ENCODE results near the gene PES1. TPM values are rescaled to one million over a fixed set of nuclear protein-coding genes. Genes with fewer than 3 reads are reported as not detected.
"Not testable (repeated sequence)": the region's sequence is repeated elsewhere in the genome, so short reads cannot be mapped to it uniquely, and the experiment has no call there.

The PES1 gene
- total RNA-seq, 2 experiments from 2014 or later, result 28.4 to 30.5 TPM

GRCh38 chr22:30546616-30547015 lies 45.1 kb downstream of the PES1 start, which contains the start of gene SEC14L6:
Gene SEC14L6, minus strand, starts transcription at chr22:30546741. Its CDS starts 59 bp downstream, at chr22:30546682.
- H3K36me3 Mint-ChIP-seq (ENCODE audit: low read depth), result no peaks in the 10 kb centered on the region
- TF ChIP-seq, protein P1, sequence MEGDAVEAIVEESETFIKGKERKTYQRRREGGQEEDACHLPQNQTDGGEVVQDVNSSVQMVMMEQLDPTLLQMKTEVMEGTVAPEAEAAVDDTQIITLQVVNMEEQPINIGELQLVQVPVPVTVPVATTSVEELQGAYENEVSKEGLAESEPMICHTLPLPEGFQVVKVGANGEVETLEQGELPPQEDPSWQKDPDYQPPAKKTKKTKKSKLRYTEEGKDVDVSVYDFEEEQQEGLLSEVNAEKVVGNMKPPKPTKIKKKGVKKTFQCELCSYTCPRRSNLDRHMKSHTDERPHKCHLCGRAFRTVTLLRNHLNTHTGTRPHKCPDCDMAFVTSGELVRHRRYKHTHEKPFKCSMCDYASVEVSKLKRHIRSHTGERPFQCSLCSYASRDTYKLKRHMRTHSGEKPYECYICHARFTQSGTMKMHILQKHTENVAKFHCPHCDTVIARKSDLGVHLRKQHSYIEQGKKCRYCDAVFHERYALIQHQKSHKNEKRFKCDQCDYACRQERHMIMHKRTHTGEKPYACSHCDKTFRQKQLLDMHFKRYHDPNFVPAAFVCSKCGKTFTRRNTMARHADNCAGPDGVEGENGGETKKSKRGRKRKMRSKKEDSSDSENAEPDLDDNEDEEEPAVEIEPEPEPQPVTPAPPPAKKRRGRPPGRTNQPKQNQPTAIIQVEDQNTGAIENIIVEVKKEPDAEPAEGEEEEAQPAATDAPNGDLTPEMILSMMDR (IDR thresholded peaks at IDR 0.05), result no peak
- H3K9me3 ChIP-seq (ENCODE audit: control insufficient read depth in 1 of 2, insufficient read depth in 1 of 2, low read length in 2 of 2), result no peaks in the 10 kb centered on the region
- no peak within 1 kb of the TSS for H3K4me3 Mint-ChIP-seq
- no peak within 1 kb of the TSS for H3K4me3 ChIP-seq (ENCODE audit: low read length)
- peaks cover 7% of the 10 kb centered on the region for H3K4me1 ChIP-seq (ENCODE audit: insufficient read depth, low read length)
- no peak within 1 kb of the TSS for H3K27ac Mint-ChIP-seq
- no peaks in the 10 kb centered on the region for H3K36me3 ChIP-seq (ENCODE audit: insufficient read depth, low read length)
- ATAC-seq (ENCODE audit: poor library complexity), result no peak
- no peaks in the 10 kb centered on the region for H3K4me1 Mint-ChIP-seq (ENCODE audit: low read depth)
- POLR2A ChIA-PET, result no interaction called here
- intact Hi-C loops (cut with DNase I, micrococcal nuclease), result no loop called here
- H3K27me3 ChIP-seq (ENCODE audit: control insufficient read depth in 1 of 2, insufficient read depth in 2 of 2, low read length in 2 of 2), result peaks cover 18 to 25% of the 10 kb centered on the region in 2 experiments
- CTCF ChIA-PET, result no interaction called here
- H3K9me3 Mint-ChIP-seq, result no peaks in the 10 kb centered on the region
- H3K27me3 Mint-ChIP-seq, result peaks cover 47% of the 10 kb centered on the region
- no peak for DNase-seq
- H3K27ac ChIP-seq (ENCODE audit: low read depth in 1 of 2, low read length in 2 of 2), result no peak within 1 kb of the TSS

DNA sequence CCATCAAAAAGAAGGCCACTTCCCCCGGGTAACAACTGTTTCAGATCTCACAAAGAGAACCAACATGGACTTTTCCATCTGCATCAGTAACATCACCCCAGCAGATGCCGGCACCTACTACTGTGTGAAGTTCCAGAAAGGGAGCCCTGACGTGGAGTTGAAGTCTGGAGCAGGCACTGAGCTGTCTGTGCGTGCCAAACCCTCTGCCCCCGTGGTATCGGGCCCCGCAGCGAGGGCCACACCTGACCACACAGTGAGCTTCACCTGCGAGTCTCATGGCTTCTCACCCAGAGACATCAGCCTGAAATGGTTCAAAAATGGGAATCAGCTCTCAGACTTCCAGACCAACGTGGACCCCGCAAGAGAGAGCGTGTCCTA lies 48.9 kb downstream of the PES1 start:
- no peaks in the 10 kb centered on the region for H3K36me3 Mint-ChIP-seq (ENCODE audit: low read depth)
- POLR2A ChIA-PET, result no interaction called here

GRCh38 chr22:30541961-30542810 lies 49.5 kb downstream of the PES1 start:
- ChIA-PET POLR2A (no interaction called here), CTCF (no interaction called here)
- Mint-ChIP-seq H3K4me1 (ENCODE audit: low read depth) (no peaks in the 10 kb centered on the region), H3K4me3 (no peak overlapping the region), H3K27me3 (peaks cover 61% of the 10 kb centered on the region), H3K9me3 (no peaks in the 10 kb centered on the region), H3K27ac (no peak overlapping the region), H3K36me3 (ENCODE audit: low read depth) (no peaks in the 10 kb centered on the region)
- Histone ChIP-seq H3K4me1 (ENCODE audit: insufficient read depth, low read length) (peaks cover 7% of the 10 kb centered on the region), H3K27ac (ENCODE audit: low read depth in 1 of 2, low read length in 2 of 2) (no peak overlapping the region), H3K9me3 (ENCODE audit: control insufficient read depth in 1 of 2, insufficient read depth in 1 of 2, low read length in 2 of 2) (no peaks in the 10 kb centered on the region), H3K27me3 (ENCODE audit: control insufficient read depth in 1 of 2, insufficient read depth in 2 of 2, low read length in 2 of 2) (peaks cover 22 to 34% of the 10 kb centered on the region in 2 experiments), H3K4me3 (ENCODE audit: low read length) (no peak overlapping the region), H3K36me3 (ENCODE audit: insufficient read depth, low read length) (no peaks in the 10 kb centered on the region)
- TF ChIP-seq, protein P1 (IDR thresholded peaks at IDR 0.05), result no peak
- intact Hi-C loops (cut with DNase I, micrococcal nuclease), result no loop called here
- ATAC-seq (ENCODE audit: poor library complexity) (no peak), DNase-seq (no peak)

More for the DNA sequence above, 48.9 kb downstream of the PES1 start:
- Histone ChIP-seq H3K36me3 (ENCODE audit: insufficient read depth, low read length) (no peaks in the 10 kb centered on the region), H3K4me1 (ENCODE audit: insufficient read depth, low read length) (peaks cover 7% of the 10 kb centered on the region), H3K4me3 (ENCODE audit: low read length) (no peak overlapping the region), H3K27me3 (ENCODE audit: control insufficient read depth in 1 of 2, insufficient read depth in 2 of 2, low read length in 2 of 2) (peaks cover 22 to 34% of the 10 kb centered on the region in 2 experiments), H3K9me3 (ENCODE audit: control insufficient read depth in 1 of 2, insufficient read depth in 1 of 2, low read length in 2 of 2) (no peaks in the 10 kb centered on the region), H3K27ac (ENCODE audit: low read depth in 1 of 2, low read length in 2 of 2) (no peak overlapping the region)
- Mint-ChIP-seq H3K27me3 (peaks cover 61% of the 10 kb centered on the region), H3K4me1 (ENCODE audit: low read depth) (no peaks in the 10 kb centered on the region), H3K4me3 (no peak overlapping the region), H3K27ac (no peak overlapping the region), H3K9me3 (no peaks in the 10 kb centered on the region)
- TF ChIP-seq, protein P1 (IDR thresholded peaks at IDR 0.05), result no peak
- CTCF ChIA-PET, result no interaction called here
- ATAC-seq (ENCODE audit: poor library complexity) (no peak), DNase-seq (no peak)
- intact Hi-C loops (cut with DNase I, micrococcal nuclease), result no loop called here

GRCh38 chr22:30541511-30541910 lies 50.2 kb downstream of the PES1 start:
- H3K4me3 ChIP-seq (ENCODE audit: low read length); H3K27ac ChIP-seq (ENCODE audit: low read depth in 1 of 2, low read length in 2 of 2); intact Hi-C loops (cut with DNase I, micrococcal nuclease); DNase-seq; H3K4me1 Mint-ChIP-seq (ENCODE audit: low read depth); H3K9me3 Mint-ChIP-seq; H3K4me1 ChIP-seq (ENCODE audit: insufficient read depth, low read length); H3K36me3 Mint-ChIP-seq (ENCODE audit: low read depth); CTCF ChIA-PET; H3K27ac Mint-ChIP-seq; H3K4me3 Mint-ChIP-seq; H3K9me3 ChIP-seq (ENCODE audit: control insufficient read depth in 1 of 2, insufficient read depth in 1 of 2, low read length in 2 of 2); ATAC-seq (ENCODE audit: poor library complexity); H3K36me3 ChIP-seq (ENCODE audit: insufficient read depth, low read length): not testable (repeated sequence)
- H3K27me3 Mint-ChIP-seq, result peaks cover 56% of the 10 kb centered on the region
- POLR2A ChIA-PET, result interaction anchor here (0.6 kb wide), 1 partner anchor 566 kb away, joined by 3 read pairs; no protein-coding TSS in a partner anchor
- peaks cover 21 to 34% of the 10 kb centered on the region in 2 experiments for H3K27me3 ChIP-seq (ENCODE audit: control insufficient read depth in 1 of 2, insufficient read depth in 2 of 2, low read length in 2 of 2)
